ENCODE results near the gene RTKN.

- TF ChIP-seq USF1 (IDR thresholded peaks at IDR 0.05; ENCODE audit: borderline replicate concordance, low read depth) (no peak), CHD2 (IDR thresholded peaks at IDR 0.05; ENCODE audit: low read length, partially characterized antibody) (peak; percentile 48), NFIC (IDR thresholded peaks at IDR 0.05; ENCODE audit: borderline replicate concordance) (no peak), SMC3 (IDR thresholded peaks at IDR 0.05; ENCODE audit: low read depth, low read length) (peak; percentile 35), CTCF (IDR thresholded peaks at IDR 0.05) (peak; percentile 98), MAX (IDR thresholded peaks at IDR 0.05; ENCODE audit: low read depth) (0 out of 2 replicates have a peak, but pooled peaks have one; percentile 7), YY1 (IDR thresholded peaks at IDR 0.05; ENCODE audit: low read depth) (no peak), POLR2AphosphoS5 (IDR thresholded peaks at IDR 0.05; ENCODE audit: low read depth, low read length) (peak; percentile 68; the same call in 1 of the 2 replicates)
Measured at GRCh38 chr2:74391580-74392448, 49.9 kb downstream of the RTKN start.
